Nephron (organoid): Measurements from ENCODE around the gene GALNT2.

Experiments used
- H3K27ac Mint-ChIP-seq, 3 experiments: 2 replicates each; pipeline ENCODE4 v1.8.0; 2020; ENCODE audit warnings: mixed read lengths in 3 of 3, mild to moderate bottlenecking in 2 of 3, moderate library complexity in 1 of 3
- H3K27me3 Mint-ChIP-seq: 2 replicates; pipeline ENCODE4 v1.8.0; 2021; ENCODE audit warnings: low read depth, mild to moderate bottlenecking, moderate library complexity, mixed read lengths
- H3K36me3 Mint-ChIP-seq: 2 replicates; pipeline ENCODE4 v1.8.0; 2020; ENCODE audit warnings: low read depth, mixed read lengths
- H3K4me1 Mint-ChIP-seq: 2 replicates; pipeline ENCODE4 v1.8.0; 2020; ENCODE audit warnings: mixed read lengths
- H3K4me3 Mint-ChIP-seq, 3 experiments: 2 replicates each; pipeline ENCODE4 v1.8.0; 2020; ENCODE audit warnings: mild to moderate bottlenecking in 3 of 3, mixed read lengths in 3 of 3, moderate library complexity in 2 of 3
- H3K9me3 Mint-ChIP-seq: 2 replicates; pipeline ENCODE4 v1.8.0; 2020; ENCODE audit warnings: mixed read lengths
- CTCF ChIP-seq, 3 experiments: fragments of 200-600 bp; sonication (generic); IDR thresholded peaks; one replicate each; pipeline ENCODE4 v1.5.0; 2021; ENCODE audit warnings: antibody characterized with exemption in 3 of 3; ENCODE audit not compliant: unreplicated experiment in 3 of 3

Gene GALNT2

GRCh38 chr1:230246551-230246950 lies 179.5 kb downstream of the GALNT2 start:
- no peak for TF ChIP-seq CTCF (IDR thresholded peaks at IDR 0.05; ENCODE audit: unreplicated experiment in 3 of 3)
- H3K36me3 Mint-ChIP-seq: peaks cover 69% of the 10 kb centered on the region
- peaks cover 7% of the 10 kb centered on the region for H3K9me3 Mint-ChIP-seq
- peaks cover 44% of the 10 kb centered on the region for H3K4me1 Mint-ChIP-seq
- H3K4me3 Mint-ChIP-seq: no peak overlapping the region
- H3K27ac Mint-ChIP-seq: peak overlapping the region in 1 of 3 experiments; percentile 54
- no peaks in the 10 kb centered on the region for H3K27me3 Mint-ChIP-seq

GRCh38 chr1:230248016-230248888 lies 181.2 kb downstream of the GALNT2 start:
- H3K27ac Mint-ChIP-seq: peak overlapping the region in 2 of 3 experiments; percentile 53 to 76

GRCh38 chr1:230248889-230249270 lies 181.8 kb downstream of the GALNT2 start:
- Mint-ChIP-seq H3K4me3 (no peak overlapping the region), H3K27ac (peak overlapping the region in 2 of 3 experiments; percentile 53 to 76), H3K36me3 (peaks cover 69% of the 10 kb centered on the region), H3K27me3 (no peaks in the 10 kb centered on the region), H3K4me1 (peaks cover 50% of the 10 kb centered on the region), H3K9me3 (no peaks in the 10 kb centered on the region)
- no peak for TF ChIP-seq CTCF (IDR thresholded peaks at IDR 0.05; ENCODE audit: unreplicated experiment in 3 of 3)

More at GRCh38 chr1:230248016-230248888, 181.2 kb downstream of the GALNT2 start:
- peaks cover 45% of the 10 kb centered on the region for H3K4me1 Mint-ChIP-seq
- H3K9me3 Mint-ChIP-seq: no peaks in the 10 kb centered on the region
- no peak overlapping the region for H3K4me3 Mint-ChIP-seq
- H3K36me3 Mint-ChIP-seq: peaks cover 65% of the 10 kb centered on the region
- H3K27me3 Mint-ChIP-seq: no peaks in the 10 kb centered on the region
- no peak for TF ChIP-seq CTCF (IDR thresholded peaks at IDR 0.05; ENCODE audit: unreplicated experiment in 3 of 3)

- Mint-ChIP-seq H3K4me3 (no peak overlapping the region), H3K9me3 (no peaks in the 10 kb centered on the region), H3K4me1 (peaks cover 51% of the 10 kb centered on the region), H3K27me3 (no peaks in the 10 kb centered on the region), H3K27ac (peak overlapping the region; percentile 29 to 83 (median 76)), H3K36me3 (peaks cover 75% of the 10 kb centered on the region)
- no peak for TF ChIP-seq CTCF (IDR thresholded peaks at IDR 0.05; ENCODE audit: unreplicated experiment in 3 of 3)
Observed at GRCh38 chr1:230249695-230250480, 182.8 kb downstream of the GALNT2 start.

- TF ChIP-seq CTCF (IDR thresholded peaks at IDR 0.05; ENCODE audit: unreplicated experiment in 3 of 3): no peak
- Mint-ChIP-seq H3K4me3 (no peak overlapping the region), H3K36me3 (peaks cover 77% of the 10 kb centered on the region), H3K27me3 (no peaks in the 10 kb centered on the region), H3K9me3 (no peaks in the 10 kb centered on the region), H3K27ac (peak overlapping the region in 2 of 3 experiments; percentile 76 to 83), H3K4me1 (peaks cover 51% of the 10 kb centered on the region)
Observed at GRCh38 chr1:230250666-230251065, 183.6 kb downstream of the GALNT2 start.
